Measurements from ENCODE around the gene DES. TPM values are rescaled to one million over a fixed set of nuclear protein-coding genes. Genes with fewer than 3 reads are reported as not detected.

The DES gene
- total RNA-seq, 1 experiment from 2014 or later, result 4.2 TPM

GRCh38 chr2:219419012-219419324, 791 bp downstream of the DES start:
- Histone ChIP-seq H3K36me3 (ENCODE audit: control insufficient read depth in 1 of 2, insufficient read depth in 2 of 2, low read length in 2 of 2) (no peaks in the 10 kb centered on the region), H3K27ac (ENCODE audit: low read depth, low read length) (no peak overlapping the region), H3K79me2 (ENCODE audit: insufficient read depth, low read length) (no peaks in the 10 kb centered on the region), H3K4me2 (ENCODE audit: low read length) (no peak overlapping the region), H4K20me1 (ENCODE audit: insufficient read depth) (no peaks in the 10 kb centered on the region), H3K9ac (ENCODE audit: low read length) (no peak overlapping the region), H3K9me2 (ENCODE audit: insufficient read depth) (no peaks in the 10 kb centered on the region), H3K4me1 (ENCODE audit: control insufficient read depth in 1 of 2, insufficient read depth in 2 of 2, low read length in 2 of 2) (peaks cover 0 to 13% of the 10 kb centered on the region in 2 experiments; a peak in 2 of 4 replicates), H3K27me3 (ENCODE audit: insufficient read depth, low read length) (no peaks in the 10 kb centered on the region), H3K9me3 (ENCODE audit: control insufficient read depth in 1 of 2, insufficient read depth in 1 of 2, low read depth in 1 of 2, low read length in 2 of 2) (no peaks in the 10 kb centered on the region), H2AFZ (ENCODE audit: low read depth, low read length, poor library complexity, severe bottlenecking) (no peak overlapping the region), H3K4me3 (replicated peaks in 1 of 2; ENCODE audit: low read depth in 1 of 2, low read length in 2 of 2) (no peak overlapping the region)
- no peak for ATAC-seq
- intact Hi-C loops (cut with micrococcal nuclease), result no loop called here
- ChIA-PET CTCF (no interaction called here), POLR2A (no interaction called here), RAD21 (ENCODE audit: low non-redundant PET in 1 of 2, low total read pairs in 2 of 2, uncharacterized antibody in 2 of 2, unreplicated experiment in 2 of 2) (no interaction called here)
- DNase-seq (ENCODE audit: low read depth, low spot score), result no peak
- BruUV-seq (replicated peaks), result no TSS peak
- no peak for TF ChIP-seq TCF7L2 (IDR thresholded peaks at IDR 0.05; ENCODE audit: borderline replicate concordance, extremely low read depth, insufficient read depth, insufficient read length)
- TF ChIP-seq, protein P1, sequence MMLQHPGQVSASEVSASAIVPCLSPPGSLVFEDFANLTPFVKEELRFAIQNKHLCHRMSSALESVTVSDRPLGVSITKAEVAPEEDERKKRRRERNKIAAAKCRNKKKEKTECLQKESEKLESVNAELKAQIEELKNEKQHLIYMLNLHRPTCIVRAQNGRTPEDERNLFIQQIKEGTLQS (IDR thresholded peaks at IDR 0.05), result no peak
- TF ChIP-seq POLR2AphosphoS5 (IDR thresholded peaks at IDR 0.05; ENCODE audit: low read depth, low read length), result no peak
- TF ChIP-seq REST (IDR thresholded peaks at IDR 0.05; ENCODE audit: low read depth), result no peak
- TF ChIP-seq, protein P2, sequence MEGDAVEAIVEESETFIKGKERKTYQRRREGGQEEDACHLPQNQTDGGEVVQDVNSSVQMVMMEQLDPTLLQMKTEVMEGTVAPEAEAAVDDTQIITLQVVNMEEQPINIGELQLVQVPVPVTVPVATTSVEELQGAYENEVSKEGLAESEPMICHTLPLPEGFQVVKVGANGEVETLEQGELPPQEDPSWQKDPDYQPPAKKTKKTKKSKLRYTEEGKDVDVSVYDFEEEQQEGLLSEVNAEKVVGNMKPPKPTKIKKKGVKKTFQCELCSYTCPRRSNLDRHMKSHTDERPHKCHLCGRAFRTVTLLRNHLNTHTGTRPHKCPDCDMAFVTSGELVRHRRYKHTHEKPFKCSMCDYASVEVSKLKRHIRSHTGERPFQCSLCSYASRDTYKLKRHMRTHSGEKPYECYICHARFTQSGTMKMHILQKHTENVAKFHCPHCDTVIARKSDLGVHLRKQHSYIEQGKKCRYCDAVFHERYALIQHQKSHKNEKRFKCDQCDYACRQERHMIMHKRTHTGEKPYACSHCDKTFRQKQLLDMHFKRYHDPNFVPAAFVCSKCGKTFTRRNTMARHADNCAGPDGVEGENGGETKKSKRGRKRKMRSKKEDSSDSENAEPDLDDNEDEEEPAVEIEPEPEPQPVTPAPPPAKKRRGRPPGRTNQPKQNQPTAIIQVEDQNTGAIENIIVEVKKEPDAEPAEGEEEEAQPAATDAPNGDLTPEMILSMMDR (IDR thresholded peaks at IDR 0.05 in 2 of 3, conservative IDR thresholded peaks at IDR 0.05 in 1 of 3; ENCODE audit: borderline replicate concordance in 1 of 3, insufficient read depth in 1 of 3, low read depth in 2 of 3, low read length in 2 of 3), result no peak
- no peak for TF ChIP-seq SIN3A (IDR thresholded peaks at IDR 0.05; ENCODE audit: low read depth)
- TF ChIP-seq EZH2phosphoT487 (IDR thresholded peaks at IDR 0.05; ENCODE audit: borderline replicate concordance), result no peak
- no peak for TF ChIP-seq ZFX (IDR thresholded peaks at IDR 0.05)
- no peak for TF ChIP-seq ELF1 (IDR thresholded peaks at IDR 0.05; ENCODE audit: borderline replicate concordance, low read depth)

Data from HCT116 (cell line).